Pulmonary artery endothelial cell (primary cell): ENCODE results near the gene PDPK1. TPM values are rescaled to one million over a fixed set of nuclear protein-coding genes. Genes with fewer than 3 reads are reported as not detected.
"Not testable (repeated sequence)": the region's sequence is repeated elsewhere in the genome, so short reads cannot be mapped to it uniquely, and the experiment has no call there.

Experiments used
- DNase-seq: peaks from one replicate; pipeline ENCODE4 v3.0.0-alpha.2; 2011; ENCODE audit warnings: low read depth, low spot score
- total RNA-seq: library from RNA; depleted of rRNA; stranded (reverse); fragments of >200 nt; gene quantifications from 2 replicates; pipeline ENCODE4 v1.2.3, GENCODE V29; 2014

PDPK1 gene
- total RNA-seq, 1 donor from 2014 or later: 14.2 TPM

GRCh38 chr16:2540912-2541311 is 3.1 kb downstream of the PDPK1 start:
- not testable (repeated sequence) for DNase-seq

GRCh38 chr16:2541409-2541808 is 3.6 kb downstream of the PDPK1 start:
- DNase-seq: not testable (repeated sequence)

GRCh38 chr16:2543771-2544170 is 6.0 kb downstream of the PDPK1 start:
- not testable (repeated sequence) for DNase-seq

- DNase-seq: not testable (repeated sequence)
These were observed 12.6 kb downstream of the PDPK1 start for GRCh38 chr16:2550283-2550878.

- not testable (repeated sequence) for DNase-seq
These were observed 13.6 kb downstream of the PDPK1 start for GRCh38 chr16:2551420-2551889.

- DNase-seq: not testable (repeated sequence)
These were observed 17.0 kb downstream of the PDPK1 start for GRCh38 chr16:2554709-2555425.

GRCh38 chr16:2557150-2557549 is 19.3 kb downstream of the PDPK1 start:
- DNase-seq: not testable (repeated sequence)

GRCh38 chr16:2560131-2560797 is 22.4 kb downstream of the PDPK1 start:
- not testable (repeated sequence) for DNase-seq

- DNase-seq: not testable (repeated sequence)
These were observed 22.9 kb downstream of the PDPK1 start for GRCh38 chr16:2560798-2561133.

GRCh38 chr16:2567506-2567905 is 29.7 kb downstream of the PDPK1 start:
- not testable (repeated sequence) for DNase-seq

GRCh38 chr16:2568573-2568972 is 30.8 kb downstream of the PDPK1 start:
- DNase-seq: not testable (repeated sequence)

- not testable (repeated sequence) for DNase-seq
These were observed 34.9 kb downstream of the PDPK1 start for GRCh38 chr16:2572704-2573103.

GRCh38 chr16:2575839-2576238 is 38.0 kb downstream of the PDPK1 start:
- not testable (repeated sequence) for DNase-seq

GRCh38 chr16:2577044-2577443 is 39.2 kb downstream of the PDPK1 start:
- not testable (repeated sequence) for DNase-seq

- DNase-seq: not testable (repeated sequence)
These were observed 41.1 kb downstream of the PDPK1 start for GRCh38 chr16:2578905-2579304.

- not testable (repeated sequence) for DNase-seq
These were observed 42.3 kb downstream of the PDPK1 start for GRCh38 chr16:2580143-2580542.

GRCh38 chr16:2580818-2581217 is 43.0 kb downstream of the PDPK1 start:
- DNase-seq: not testable (repeated sequence)

- no peak for DNase-seq
These were observed 47.2 kb downstream of the PDPK1 start for GRCh38 chr16:2584729-2585650.

- no peak for DNase-seq
These were observed 47.8 kb downstream of the PDPK1 start for GRCh38 chr16:2585651-2586081.

- no peak for DNase-seq
These were observed 48.4 kb downstream of the PDPK1 start for GRCh38 chr16:2586241-2586640.

GRCh38 chr16:2586901-2587480 is 49.2 kb downstream of the PDPK1 start:
- no peak for DNase-seq
